ENCODE data around the gene CSF2.
"Not testable (repeated sequence)": the region's sequence is repeated elsewhere in the genome, so short reads cannot be mapped to it uniquely, and the experiment has no call there.

Gene CSF2

GRCh38 chr5:132114150-132115121 lies 40.8 kb downstream of the CSF2 start:
- no peak for DNase-seq

GRCh38 chr5:132115375-132115774 lies 41.8 kb downstream of the CSF2 start:
- DNase-seq, result no peak

- DNase-seq, result no peak
Measured at GRCh38 chr5:132116072-132116471, 42.5 kb downstream of the CSF2 start.

GRCh38 chr5:132116909-132117489 lies 43.4 kb downstream of the CSF2 start:
- not testable (repeated sequence) for DNase-seq

- DNase-seq, result not testable (repeated sequence)
Measured at GRCh38 chr5:132120717-132121116, 47.1 kb downstream of the CSF2 start.

GRCh38 chr5:132122971-132123370 lies 49.4 kb downstream of the CSF2 start:
- not testable (repeated sequence) for DNase-seq

GRCh38 chr5:132123578-132123977 lies 50.0 kb downstream of the CSF2 start:
- not testable (repeated sequence) for DNase-seq

Data from NCI-H748 treated with DMSO at 0.1 percent for 48 hours (cell line).